ENCODE measurements around the gene WFDC10A.
"Not testable (repeated sequence)": the region's sequence is repeated elsewhere in the genome, so short reads cannot be mapped to it uniquely, and the experiment has no call there.

WFDC10A gene

DNA sequence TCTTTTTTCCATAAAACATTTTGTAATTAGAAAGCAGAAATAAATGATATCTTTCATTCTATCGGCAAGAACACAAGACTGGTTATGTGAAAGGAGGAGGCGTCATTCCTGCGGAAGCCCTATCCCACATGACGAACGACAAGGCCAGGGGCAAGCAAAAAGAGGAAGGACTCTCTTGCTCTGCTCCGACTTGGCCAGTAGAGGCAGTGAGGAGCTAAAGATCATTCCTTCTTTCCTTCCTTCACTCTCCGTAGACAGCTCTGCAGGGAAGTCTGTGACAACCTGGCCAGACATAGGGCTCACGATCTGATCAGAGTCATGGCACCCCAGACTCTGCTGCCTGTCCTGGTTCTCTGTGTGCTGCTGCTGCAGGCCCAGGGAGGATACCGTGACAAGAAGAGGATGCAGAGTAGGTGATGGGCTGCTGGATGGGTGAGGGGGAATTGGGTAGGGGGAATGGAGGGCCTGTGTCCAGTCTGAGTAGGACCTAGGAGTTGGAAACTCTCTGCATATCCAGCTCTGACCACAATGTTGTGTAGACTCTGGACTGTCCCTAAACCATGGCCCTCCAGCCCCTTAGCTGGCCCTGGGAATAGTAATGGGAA lies at the start of gene WFDC10A:
TSS of gene WFDC10A (plus strand) at position 244 of the 605 bp plus-strand sequence. CDS start at position 319, 75 bp downstream.
- DNase-seq = peak; percentile 71 to 77

- no peak for DNase-seq
Observed at GRCh38 chr20:45581702-45582101, 47.8 kb upstream of the WFDC10A start.

DNA sequence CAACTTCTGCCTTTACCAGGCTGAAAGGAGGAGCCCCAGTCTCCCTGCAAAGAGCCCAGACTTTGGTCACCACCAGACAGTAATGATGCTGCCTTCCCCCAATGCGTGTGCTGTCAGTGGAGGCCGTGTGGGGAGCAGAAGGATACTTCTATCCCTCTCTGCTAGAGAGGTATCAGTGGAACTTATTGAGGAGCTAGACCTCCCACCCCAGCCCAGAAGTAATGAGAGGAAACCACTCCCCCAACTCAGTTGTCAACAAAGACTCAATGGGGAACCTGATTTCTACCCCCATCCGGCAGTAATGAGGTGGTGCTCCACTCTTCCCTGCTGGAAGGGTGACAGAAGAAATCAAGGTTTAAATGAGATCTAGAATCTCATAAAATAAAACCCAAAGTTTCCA lies 46.0 kb upstream of the WFDC10A start:
- DNase-seq = no peak

DNA sequence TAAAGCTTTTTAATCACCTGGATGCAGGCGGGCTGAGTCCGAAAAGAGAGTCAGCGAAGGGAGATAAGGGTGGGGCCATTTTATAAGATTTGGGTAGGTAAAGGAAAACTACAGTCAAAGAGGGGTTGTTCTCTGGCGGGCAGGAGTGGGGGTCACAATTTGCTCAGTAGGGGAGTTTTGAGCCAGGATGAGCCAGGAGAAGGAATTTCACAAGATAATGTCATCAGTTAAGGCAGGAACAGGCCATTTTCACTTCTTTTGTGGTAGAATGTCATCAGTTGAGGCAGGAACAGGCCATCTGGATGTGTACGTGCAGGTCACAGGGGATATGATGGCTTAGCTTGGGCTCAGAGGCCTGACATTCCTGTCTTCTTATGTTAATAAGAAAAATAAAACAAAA lies 45.2 kb upstream of the WFDC10A start:
- DNase-seq = not testable (repeated sequence)

GRCh38 chr20:45585986-45586385 lies 43.6 kb upstream of the WFDC10A start:
- not testable (repeated sequence) for DNase-seq

DNA sequence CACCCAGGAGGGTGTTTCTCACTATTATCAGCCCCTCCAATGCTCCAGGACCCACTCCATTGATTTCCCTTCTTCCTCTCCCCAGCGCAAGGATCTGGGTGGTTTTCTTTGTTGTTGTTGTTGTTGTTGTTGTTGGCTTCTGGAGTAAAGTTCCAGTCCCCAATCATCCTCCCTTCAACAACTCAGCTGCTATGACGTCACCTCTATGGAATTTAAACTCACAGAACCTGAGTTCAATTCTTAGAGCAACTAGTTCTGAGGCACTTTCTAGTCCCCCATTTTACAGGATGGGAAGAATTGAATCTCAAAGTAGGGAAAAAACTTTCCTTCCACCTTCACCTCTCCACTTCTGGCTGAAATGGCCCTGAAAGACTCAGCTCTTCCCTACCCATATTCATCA lies 40.7 kb upstream of the WFDC10A start:
- DNase-seq = no peak

DNA sequence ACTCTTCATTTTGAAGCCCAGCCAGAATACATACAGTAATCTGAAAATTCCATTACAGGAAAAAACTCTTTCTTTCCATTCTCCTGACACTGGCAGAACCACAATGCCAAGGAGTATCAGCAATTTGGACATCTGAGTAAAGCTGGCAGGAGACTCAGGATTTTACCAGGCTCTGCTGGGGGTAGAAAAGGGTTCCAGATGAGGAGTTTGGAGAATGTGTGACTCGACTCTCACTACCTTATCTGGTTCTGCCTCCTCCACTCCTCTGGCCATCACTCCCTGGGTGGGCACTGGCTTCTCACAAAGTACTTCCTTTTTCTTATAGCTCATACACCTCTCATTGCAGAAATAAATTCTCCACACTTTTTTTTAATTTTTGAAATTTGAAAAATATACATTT lies 39.8 kb upstream of the WFDC10A start:
- DNase-seq = no peak

DNA sequence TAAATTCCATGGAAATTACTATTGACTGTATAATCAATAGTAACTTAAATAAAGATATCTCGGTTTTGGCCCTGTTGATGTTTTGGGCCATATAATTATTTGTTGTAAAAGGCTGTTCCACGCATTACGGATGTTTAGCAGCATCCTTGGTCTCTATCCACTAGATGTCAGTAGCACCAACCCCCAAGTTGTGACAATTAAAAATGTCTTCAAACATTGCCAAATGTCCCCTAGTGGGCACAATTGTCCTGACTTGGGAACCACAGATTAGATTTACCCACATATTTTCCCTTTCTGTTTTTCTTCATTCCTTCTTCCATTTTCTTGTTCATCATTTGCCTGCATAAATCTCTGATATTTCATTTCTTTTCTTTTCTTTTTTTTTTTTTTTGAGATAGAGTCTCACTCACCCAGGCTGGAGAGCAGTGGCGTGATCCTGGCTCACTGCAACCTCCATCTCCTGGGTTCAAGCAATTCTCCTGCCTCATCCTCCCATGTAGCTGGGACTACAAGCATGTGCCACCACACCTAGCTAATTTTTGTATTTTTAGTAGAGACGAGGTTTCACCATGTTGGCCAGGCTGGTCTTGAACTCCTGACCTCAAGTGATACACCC lies 36.9 kb upstream of the WFDC10A start:
- peak; percentile 67 to 75 for DNase-seq

GRCh38 chr20:45593498-45593897 lies 36.0 kb upstream of the WFDC10A start:
- no peak for DNase-seq

DNA sequence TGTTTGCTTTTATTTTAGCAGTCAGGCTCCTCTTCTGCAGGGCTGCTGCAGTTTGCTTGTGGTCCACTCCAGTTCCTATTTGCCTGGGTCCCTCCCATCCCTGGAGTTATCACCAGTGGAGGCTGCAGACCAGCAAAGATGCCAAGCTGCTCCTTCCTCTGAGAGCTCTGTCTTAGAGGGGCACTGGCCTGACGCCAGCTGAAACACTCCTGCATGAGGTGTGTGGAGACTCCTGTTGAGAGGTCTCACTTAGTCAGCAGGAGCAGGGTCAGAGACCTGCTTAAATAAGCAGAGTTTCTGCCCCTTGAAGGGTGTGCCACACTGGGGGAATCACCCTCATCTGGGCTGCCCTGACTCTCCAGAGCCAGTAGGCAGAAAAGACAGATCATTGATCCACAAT lies 34.3 kb upstream of the WFDC10A start:
- no peak for DNase-seq

DNA sequence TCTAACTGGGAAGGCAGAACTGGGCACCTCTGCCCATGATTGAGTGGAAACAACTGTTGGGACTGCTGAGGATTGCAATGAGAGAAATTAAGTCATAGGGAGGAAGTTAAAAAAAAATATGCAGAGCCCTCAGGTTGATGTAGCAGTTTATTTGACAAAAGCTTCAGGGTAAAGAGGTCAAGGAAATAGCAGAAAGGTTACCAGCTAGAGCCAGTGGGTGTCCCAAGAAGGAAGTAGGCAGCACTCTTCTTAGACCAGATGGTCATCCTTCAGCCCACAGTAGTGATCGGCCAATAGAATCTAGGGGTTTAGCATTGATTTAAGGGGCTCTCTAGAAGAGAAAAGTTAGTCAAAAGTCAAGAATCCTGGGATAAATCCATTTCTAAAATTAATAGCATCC lies 21.7 kb upstream of the WFDC10A start:
- no peak for DNase-seq

DNA sequence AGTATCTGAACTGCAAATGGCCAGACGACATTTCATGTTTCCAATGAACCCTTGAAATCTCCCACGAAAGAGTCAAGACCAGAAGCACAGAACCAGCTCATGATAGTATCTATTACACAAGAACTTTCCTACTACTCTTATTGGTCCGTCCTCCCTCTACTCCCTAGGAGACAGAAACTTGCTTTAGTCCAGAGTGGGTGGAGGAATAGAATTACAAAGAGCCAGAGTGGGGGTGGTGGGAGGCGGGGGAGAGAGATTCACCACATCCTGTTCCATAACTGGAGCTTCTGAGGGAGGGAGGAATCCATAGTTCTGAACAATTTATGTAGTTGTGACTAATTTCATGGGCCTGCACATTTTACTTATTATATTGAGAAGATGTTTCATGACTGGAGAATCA lies 18.5 kb upstream of the WFDC10A start:
- DNase-seq = peak in 1 of 2 experiments; percentile 0

GRCh38 chr20:45612314-45612713 lies 17.2 kb upstream of the WFDC10A start:
- no peak for DNase-seq

- DNase-seq = no peak
Observed at GRCh38 chr20:45617591-45617990, 11.9 kb upstream of the WFDC10A start.

GRCh38 chr20:45621593-45621992 lies 7.9 kb upstream of the WFDC10A start:
- DNase-seq = no peak

- no peak for DNase-seq
Observed at GRCh38 chr20:45626540-45626939, 3.0 kb upstream of the WFDC10A start.

GRCh38 chr20:45630371-45630770 lies 832 bp downstream of the WFDC10A start:
- no peak for DNase-seq

GRCh38 chr20:45631184-45631583 lies 1.6 kb downstream of the WFDC10A start, which contains the start of gene WFDC9:
TSS of gene WFDC9 (minus strand) at chr20:45631284. CDS start at chr20:45610181, 21,103 bp downstream.
- no peak for DNase-seq

GRCh38 chr20:45636513-45636912 lies 7.0 kb downstream of the WFDC10A start:
- DNase-seq = no peak

DNA sequence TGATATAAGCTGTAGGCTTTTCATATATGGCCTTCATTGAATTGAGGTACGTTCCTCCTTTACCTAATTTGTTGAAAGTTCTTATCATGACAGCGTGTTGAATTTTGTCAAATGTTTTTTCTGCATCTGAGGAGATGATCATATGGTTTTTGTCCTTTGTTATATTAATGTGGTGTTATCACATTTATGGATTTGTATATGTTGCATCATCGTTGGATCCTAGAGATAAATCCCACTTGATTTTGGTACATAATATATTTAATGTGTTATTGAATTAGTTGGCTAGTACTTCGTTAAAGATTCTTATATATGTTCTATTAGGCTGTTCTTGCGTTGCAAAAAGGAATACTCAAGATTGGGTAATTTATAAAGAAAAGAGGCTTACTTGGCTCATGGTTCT lies 10.1 kb downstream of the WFDC10A start:
- DNase-seq = no peak

GRCh38 chr20:45641076-45641475 lies 11.5 kb downstream of the WFDC10A start:
- not testable (repeated sequence) for DNase-seq

DNA sequence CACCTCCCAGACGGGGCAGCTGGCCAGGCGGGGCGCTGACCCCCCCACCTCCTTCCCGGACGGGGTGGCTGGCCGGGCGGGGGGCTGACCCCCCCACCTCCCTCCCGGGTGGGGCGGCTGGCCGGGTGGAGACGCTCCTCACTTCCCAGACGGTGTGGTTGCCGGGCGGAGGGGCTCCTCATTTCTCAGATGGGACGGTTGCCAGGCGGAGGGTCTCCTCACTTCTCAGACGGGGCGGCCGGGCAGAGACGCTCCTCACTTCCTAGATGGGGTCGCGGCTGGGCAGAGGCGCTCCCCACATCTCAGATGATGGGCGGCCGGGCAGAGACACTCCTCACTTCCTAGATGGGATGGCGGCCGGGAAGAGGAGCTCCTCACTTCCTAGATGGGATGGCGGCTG lies 16.3 kb downstream of the WFDC10A start:
- not testable (repeated sequence) for DNase-seq

DNA sequence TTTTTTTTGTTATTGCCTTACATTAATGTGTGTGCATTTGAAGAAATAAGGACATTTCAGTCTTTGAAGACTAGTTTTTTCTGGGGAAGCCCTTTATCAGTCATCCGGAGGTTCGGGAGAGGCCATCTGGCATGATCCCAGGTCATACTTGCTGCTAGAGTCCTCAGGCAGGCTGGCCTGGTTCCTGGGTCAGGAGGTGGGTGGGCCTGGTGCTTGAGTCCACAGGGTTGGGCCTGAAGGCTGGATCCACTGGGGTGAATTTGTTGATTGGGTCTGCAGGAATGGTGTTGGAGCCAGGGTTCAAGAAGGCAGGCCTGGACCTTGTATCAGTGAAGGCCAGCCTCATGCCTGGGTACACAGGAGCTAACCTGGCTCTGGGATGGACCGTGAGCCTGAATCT lies 17.3 kb downstream of the WFDC10A start:
- DNase-seq = no peak

DNA sequence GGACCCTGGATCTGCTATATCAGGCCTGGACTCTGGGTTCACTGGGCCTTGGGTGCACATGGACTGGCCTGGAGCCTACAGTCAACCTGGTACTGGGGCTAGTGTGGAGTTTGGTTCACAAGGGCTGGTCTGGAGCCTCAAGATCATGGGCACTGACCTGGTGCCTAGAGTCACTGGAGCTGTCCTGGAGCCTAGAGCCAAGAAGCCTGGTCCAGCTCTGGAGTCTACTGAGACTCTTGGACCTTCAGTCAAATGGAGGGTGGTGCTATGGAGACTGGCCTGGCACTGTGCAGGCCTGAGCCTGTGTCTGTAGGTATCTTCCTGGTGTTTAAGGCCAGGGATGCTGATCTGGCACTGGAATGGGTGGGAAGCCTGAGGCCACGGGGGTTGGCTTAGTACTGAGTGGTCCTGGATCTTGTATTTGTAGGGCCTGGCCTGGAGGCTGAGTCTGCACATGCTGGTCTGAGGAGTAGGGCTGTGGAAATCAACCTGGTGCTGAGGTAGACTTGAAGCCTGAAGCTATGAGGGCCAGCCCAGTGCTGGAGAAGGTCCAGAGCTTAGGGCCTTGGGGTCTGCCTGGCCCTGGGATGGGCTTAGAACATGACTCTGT lies 18.0 kb downstream of the WFDC10A start:
- no peak for DNase-seq

All from AML-193 (cell line).